ENCODE results near the gene CFAP221.

DNA sequence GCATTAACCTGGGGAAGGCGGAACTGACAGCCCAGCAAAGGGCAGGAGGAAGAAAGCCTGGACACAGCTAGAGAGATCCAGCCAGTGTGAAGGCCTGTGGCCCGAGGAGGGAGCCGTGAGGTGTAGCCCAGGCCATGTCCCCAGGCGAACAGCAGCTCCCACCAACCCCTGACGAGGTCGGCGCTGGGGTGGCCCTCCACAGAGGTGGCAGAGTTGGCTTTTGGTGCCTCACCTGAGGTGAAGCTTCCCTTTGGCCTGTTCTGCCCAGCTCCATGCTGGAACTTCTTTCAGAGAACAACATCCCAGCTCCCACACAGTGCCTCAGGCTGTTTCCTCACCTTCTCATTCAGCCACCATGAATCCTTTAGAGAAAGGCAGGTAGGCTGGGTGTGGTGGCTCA is 148.1 kb downstream of the CFAP221 start:
- TF ChIP-seq, protein P1, sequence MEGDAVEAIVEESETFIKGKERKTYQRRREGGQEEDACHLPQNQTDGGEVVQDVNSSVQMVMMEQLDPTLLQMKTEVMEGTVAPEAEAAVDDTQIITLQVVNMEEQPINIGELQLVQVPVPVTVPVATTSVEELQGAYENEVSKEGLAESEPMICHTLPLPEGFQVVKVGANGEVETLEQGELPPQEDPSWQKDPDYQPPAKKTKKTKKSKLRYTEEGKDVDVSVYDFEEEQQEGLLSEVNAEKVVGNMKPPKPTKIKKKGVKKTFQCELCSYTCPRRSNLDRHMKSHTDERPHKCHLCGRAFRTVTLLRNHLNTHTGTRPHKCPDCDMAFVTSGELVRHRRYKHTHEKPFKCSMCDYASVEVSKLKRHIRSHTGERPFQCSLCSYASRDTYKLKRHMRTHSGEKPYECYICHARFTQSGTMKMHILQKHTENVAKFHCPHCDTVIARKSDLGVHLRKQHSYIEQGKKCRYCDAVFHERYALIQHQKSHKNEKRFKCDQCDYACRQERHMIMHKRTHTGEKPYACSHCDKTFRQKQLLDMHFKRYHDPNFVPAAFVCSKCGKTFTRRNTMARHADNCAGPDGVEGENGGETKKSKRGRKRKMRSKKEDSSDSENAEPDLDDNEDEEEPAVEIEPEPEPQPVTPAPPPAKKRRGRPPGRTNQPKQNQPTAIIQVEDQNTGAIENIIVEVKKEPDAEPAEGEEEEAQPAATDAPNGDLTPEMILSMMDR (IDR thresholded peaks at IDR 0.05; ENCODE audit: insufficient read depth, low read length, poor library complexity, severe bottlenecking), result no peak
- no peak for TF ChIP-seq EZH2phosphoT487 (conservative IDR thresholded peaks at IDR 0.05; ENCODE audit: low read length)

Data from SU-DHL-6 (cell line).